Measurements from ENCODE around the gene UCKL1. TPM values are rescaled to one million over a fixed set of nuclear protein-coding genes. Genes with fewer than 3 reads are reported as not detected.
A peak's percentile ranks its signal among the peaks of the same experiment; 100 is the strongest.

The UCKL1 gene
- total RNA-seq, 2 donors from 2014 or later: 20.8 to 22.0 TPM

GRCh38 chr20:63947638-63948456, 8.4 kb downstream of the UCKL1 start:
- no peak for DNase-seq (ENCODE audit: low spot score)

DNA sequence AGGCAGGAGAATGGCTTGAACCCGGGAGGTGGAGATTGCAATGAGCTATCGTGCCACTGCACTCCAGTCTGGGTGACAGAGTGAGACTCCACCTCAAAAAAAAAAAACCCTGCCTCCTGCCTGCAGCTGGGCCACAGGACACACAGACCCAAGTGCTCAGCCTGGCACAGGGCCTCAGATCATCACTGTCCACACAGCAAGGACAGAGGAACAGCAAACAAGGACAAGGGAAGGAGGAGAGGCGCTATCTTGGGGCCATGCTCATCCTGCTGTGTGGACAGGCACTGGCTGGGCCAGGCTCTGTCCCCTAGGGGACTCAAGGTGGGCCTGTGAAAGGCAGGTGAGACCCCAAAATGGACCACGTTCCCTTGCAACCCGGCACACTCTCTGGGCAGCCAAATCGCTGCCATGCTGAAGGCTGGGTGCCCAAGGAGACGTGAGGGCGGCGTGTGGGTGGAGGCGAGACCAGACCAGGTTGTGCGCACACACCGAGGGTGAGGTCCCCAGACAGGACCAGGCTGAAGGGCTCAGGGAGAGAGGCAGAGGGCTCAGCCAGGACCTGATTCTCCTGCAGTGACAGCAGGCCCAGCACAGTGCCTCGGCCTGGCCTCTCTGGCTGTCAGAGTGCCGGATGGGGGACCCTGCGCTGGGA, 9.1 kb downstream of the UCKL1 start:
- intact Hi-C loops (cut with DNase I): no loop called here
- DNase-seq (ENCODE audit: low spot score): no peak

More at GRCh38 chr20:63947638-63948456, 8.4 kb downstream of the UCKL1 start:
- intact Hi-C loops (cut with DNase I): no loop called here

DNA sequence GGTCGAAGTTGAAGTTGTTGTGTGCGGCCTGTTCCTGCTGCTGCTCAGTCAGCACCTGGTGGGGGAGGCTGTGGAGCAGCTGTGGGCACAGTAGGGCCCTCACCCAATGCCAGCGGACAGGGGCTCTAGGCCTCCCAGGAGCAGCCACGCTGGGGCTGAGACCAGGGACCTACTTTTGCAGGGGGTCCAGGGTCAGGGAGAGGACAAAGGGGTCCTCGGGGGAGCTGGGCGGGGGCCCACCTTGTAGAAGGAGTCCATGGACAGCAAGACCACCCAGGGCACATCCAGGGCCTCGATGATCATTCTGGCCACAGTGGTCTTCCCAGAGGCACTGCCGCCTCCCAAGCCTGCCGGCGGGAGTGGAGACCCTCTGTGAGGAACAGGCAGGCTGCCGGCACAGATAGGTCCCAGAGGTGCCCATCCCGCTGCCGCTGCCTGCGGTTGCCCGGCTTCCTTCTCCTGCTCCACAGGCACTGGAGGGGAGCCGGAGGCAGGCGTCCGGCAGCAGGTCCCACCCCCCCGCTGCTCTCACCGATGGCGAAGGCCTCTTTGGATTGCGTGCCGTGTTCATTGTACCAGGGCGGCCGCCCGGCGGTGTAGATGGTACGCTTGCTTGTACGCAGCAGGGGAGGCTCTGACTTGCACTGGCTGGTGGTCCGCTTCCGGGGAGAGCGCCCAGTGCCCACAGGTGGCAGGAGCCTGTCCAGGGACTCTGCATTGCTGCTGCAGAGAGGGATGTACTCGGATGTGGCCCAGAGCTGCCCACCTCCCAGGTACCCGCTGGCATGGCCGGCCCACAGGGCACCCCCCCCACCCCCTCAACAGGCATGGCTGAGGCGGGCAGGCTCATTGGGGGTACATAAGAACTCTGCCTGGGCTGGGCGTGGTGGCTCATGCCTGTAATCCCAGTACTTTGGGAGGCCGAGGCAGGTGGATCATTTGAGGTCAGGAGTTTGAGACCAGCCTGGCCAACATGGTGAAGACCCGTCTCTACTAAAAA, 10.0 kb downstream of the UCKL1 start:
- intact Hi-C loops (cut with DNase I): no loop called here
- DNase-seq (ENCODE audit: low spot score): no peak

GRCh38 chr20:63945031-63945658, 11.1 kb downstream of the UCKL1 start:
- intact Hi-C loops (cut with DNase I): no loop called here
- DNase-seq (ENCODE audit: low spot score): no peak

DNA sequence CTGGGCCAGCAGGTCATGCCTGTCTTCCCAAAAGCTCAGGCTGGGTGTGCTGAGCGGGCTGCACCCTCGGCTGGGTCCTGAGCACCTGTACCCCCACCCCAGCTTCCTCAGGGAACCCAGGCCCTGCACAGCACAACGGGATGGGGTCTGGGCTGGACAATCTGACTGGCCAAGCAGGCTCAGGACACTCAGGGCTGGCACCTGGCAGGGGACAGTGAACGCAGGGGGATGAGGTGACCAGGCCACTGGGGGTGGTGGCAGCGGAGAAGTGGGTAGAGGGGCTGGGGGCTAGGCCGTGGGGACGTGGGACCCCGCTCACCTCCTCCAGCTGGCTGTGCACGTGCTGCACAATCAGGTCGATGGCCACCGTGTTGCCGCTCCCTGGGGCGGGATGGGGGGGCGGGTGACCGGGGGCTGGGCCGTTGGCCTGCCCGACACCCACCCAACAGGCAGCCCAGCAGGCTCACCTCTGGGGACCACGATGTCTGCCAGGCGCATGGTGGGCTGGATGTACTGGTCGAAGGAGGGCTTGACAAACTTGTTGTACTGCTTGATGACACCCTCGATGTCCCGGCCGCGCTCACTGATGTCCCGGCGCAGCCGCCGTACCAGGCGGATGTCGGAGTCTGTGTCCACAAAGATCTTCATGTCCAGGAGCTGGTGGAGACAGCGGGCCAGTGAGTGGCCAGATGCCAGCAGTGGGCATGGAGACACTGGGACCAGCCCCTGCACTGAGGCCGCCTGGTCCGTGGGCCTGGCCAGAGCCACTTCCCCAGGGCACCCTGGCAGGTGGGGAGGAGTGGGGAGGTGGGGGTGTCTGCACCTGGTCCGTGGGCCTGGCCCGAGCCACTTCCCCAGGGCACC, 11.9 kb downstream of the UCKL1 start:
- intact Hi-C loops (cut with DNase I): no loop called here

DNA sequence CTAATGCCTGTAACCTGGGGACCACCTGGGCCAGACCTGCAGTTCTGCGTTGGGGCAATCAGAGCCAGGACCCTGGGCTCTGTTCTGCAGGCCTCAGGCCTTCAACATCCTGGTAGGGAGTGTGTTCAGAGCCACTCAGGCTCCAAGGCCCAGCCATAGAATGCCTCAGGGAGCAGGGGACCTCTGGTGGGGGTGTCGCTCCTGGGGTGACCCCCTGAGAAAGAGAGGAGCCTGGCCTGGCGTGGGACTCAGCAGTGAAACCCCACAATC, 12.5 kb downstream of the UCKL1 start:
- intact Hi-C loops (cut with DNase I): no loop called here

More for the DNA sequence above, 11.9 kb downstream of the UCKL1 start:
- no peak for DNase-seq (ENCODE audit: low spot score)

DNA sequence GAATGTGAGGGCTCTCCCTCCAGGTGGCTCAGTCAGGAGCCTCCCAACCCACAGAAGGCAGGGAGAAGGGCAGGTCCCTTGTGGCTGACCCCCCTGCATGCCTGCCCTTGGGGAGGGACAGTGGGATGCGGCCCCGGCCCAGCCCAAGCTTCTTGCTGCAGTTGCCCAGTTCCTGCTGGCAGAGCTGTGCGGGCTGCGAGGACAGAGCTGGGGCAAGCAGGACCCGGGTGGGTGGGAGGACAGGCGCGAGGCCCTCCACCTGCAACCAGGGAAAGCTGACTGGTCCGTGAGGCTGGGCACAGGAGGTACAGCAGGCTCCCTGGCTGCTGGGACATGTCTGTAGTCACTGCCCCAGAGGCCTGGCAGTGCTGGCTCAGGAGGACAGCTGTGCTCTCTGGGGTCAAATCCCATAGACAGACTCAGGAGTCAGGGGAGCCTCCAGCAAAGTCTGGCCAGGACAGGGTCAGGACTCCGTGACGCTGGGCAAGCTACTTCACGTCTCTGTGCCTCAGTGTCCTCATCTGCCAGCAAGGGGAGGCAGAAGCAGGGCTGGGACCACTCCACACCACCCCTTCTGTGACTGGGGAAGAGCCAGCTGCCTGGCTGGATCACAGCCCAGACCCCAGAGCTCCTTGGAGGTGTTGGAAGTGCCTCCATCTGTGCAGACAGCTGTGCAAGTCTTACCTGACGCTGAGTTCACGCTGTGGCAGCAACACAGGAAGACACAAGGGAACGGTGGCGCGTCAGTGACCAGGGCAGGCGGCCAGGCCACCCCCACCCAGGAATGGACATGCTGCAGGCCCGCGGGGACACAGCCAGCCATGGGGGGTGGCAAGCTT, 13.0 kb downstream of the UCKL1 start:
- DNase-seq (ENCODE audit: low spot score): no peak
- intact Hi-C loops (cut with DNase I): no loop called here

More for the DNA sequence above, 12.5 kb downstream of the UCKL1 start:
- no peak for DNase-seq (ENCODE audit: low spot score)

DNA sequence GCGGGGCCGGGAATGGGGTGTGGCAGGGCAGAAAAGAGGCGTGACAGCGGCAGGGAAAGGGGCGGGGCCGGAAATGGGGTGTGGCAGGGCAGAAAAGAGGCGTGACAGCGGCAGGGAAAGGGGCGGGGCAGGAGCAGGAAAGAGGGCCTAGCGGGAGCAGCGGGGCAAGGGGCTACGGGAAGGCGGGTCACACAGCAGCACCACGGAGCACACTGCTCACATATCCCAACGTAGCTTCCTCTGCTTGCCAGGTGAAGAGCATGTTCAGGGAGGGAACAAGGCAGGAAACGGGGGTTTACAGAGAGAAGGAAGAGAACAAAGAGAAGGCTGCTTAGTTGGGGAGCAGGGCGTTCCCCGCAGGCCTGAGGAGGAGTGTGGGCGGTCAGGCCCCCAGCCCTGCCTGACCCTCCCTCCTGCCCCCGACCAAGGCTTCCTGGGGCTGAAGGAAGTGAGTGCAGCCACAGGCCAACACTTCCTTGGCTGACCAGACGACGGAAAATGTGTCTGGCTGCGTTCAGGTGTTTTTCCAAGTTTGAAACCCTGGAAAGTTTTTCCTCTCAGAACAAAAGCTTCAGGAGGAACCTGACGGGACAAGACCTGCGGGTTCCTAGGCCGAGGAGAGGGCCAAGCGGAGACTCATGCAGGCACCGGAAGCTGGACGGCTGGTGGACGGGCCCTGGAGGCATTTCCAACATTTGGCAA, 13.8 kb downstream of the UCKL1 start:
- intact Hi-C loops (cut with DNase I): no loop called here
- no peak for DNase-seq (ENCODE audit: low spot score)

- intact Hi-C loops (cut with DNase I): no loop called here
- peak; percentile 94 for DNase-seq (ENCODE audit: low spot score)
Measured at GRCh38 chr20:63941282-63942081, 14.7 kb downstream of the UCKL1 start.

DNA sequence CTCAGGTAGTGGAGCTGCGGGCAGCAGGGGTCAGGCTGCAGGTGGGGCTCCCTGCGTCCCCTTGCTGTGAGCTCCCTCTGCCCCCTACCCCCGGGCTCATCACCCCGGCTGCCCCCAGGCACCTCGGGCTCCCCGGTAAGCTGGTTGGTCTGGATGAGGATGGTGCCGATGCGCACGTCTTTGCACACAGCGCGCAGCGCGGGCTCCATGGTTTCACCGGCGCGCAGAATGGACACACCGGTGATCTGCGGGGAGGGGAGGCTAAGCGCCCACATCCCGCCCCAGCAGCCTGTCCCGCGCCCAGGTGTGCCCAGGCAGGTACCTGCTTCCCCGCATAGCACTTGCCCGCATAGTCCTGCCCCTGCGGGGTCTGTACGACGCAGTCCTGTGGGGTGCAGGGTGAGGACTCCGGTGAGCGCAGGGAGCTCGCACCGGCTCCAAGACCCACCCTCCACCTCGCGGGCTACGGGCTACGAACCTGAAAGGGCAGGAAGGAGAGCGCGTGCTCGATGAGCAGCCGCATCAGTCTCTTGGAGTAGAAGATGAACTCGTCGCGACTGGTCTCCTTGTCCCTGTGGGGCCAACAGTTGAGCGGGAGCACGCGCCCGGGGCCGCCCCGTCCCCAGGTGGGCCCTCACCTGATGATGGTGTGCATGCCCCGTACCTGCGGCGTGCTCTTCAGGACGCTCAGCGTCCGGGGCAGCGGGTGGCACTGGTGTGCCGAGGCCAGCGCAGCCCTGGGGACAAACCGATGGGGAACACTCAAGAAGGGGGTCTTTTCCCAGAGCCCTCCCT, 15.5 kb downstream of the UCKL1 start:
- intact Hi-C loops (cut with DNase I): no loop called here
- peak; percentile 77 for DNase-seq (ENCODE audit: low spot score)

GRCh38 chr20:63940071-63940471, 16.1 kb downstream of the UCKL1 start:
- intact Hi-C loops (cut with DNase I): no loop called here
- no peak for DNase-seq (ENCODE audit: low spot score)

DNA sequence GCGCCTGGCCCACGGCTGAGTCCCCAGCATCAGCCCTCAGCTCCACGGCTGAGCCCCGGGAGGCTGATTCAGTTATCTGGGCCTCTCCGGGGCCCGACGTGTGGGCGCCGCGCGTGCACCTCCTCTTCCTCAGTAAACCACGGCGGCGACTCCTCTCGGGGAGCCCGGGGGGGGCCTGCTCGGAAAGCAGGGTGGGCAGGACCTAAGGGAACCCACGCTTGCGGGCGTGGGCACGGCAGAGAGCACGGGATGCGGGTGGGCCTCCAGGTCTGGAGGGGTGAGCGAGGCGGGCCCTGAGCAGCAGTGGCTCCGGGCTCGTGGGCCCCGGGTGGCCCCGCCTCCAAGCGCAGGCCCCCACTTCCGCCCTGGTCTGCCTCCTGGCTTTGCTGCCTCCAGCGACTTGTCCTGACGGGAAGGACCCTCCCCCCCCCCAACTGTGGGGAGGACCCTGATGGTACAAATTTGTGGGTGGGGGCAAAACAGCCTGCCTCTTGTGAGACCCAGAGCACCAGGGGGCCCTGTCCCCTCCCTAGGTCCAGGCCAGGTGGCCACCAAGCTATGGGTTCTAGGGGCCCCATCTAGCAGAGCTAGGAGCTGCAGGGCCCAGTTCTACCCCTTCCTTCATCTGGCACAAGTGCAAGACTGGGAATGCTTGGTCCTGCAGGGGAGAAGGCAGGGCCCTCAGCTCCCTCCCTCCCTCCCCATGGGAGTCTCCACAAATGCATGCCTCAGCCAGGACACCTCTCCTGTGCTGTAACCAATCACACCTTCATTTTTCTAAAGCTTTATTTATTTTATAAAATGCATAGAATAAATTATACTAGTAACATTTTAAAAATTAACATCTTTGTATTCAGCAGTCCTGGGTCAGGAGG, 16.9 kb downstream of the UCKL1 start:
- intact Hi-C loops (cut with DNase I): no loop called here
- peak; percentile 81 for DNase-seq (ENCODE audit: low spot score)

- DNase-seq (ENCODE audit: low spot score): no peak
- intact Hi-C loops (cut with DNase I): no loop called here
Measured at GRCh38 chr20:63937596-63937995, 18.6 kb downstream of the UCKL1 start.

GRCh38 chr20:63935447-63935846, 20.8 kb downstream of the UCKL1 start:
- DNase-seq (ENCODE audit: low spot score): no peak
- intact Hi-C loops (cut with DNase I): no loop called here
